ENCODE results near the gene GNAO1.

GRCh38 chr16:56329887-56330286 lies 138.6 kb downstream of the GNAO1 start:
- TF ChIP-seq GATA2 (IDR thresholded peaks at IDR 0.05; ENCODE audit: low read depth, low read length) (no peak), GATA3 (IDR thresholded peaks at IDR 0.05; ENCODE audit: low read depth, low read length) (no peak)
